Sciatic nerve (tissue), 2 donors: ENCODE data around the gene CYB561. TPM values are rescaled to one million over a fixed set of nuclear protein-coding genes. Genes with fewer than 3 reads are reported as not detected.
"Not testable (repeated sequence)": the region's sequence is repeated elsewhere in the genome, so short reads cannot be mapped to it uniquely, and the experiment has no call there.

ENCODE experiments used
- ATAC-seq: fragments of 200-7000 bp; cut with Tn5 transposase; one replicate; pipeline ENCODE4 v1.9.1; 2020; ENCODE audit warnings: mild to moderate bottlenecking, moderate library complexity
- DNase-seq: peaks from one replicate; pipeline ENCODE4 v3.0.0-alpha.2; 2020; ENCODE audit warnings: low spot score
- intact Hi-C: fragments of 100-400 bp; cut with DNase I; formaldehyde crosslinking; loops from one replicate; pipeline ENCODE4 v1.14.2; 2022
- total RNA-seq: library from RNA; stranded (reverse); fragmentation: NEBNext Ultra II Directional; extraction: Animal tissue kit (Norgen Biotek cat#: 25700); gene quantifications from one replicate; pipeline ENCODE4 v1.2.1, GENCODE V29; 2021
- donor health status: DM: no; HTN: no; CAD: no.
- donor health status: DM: no; HTN: no; CAD: no.

The CYB561 gene
- total RNA-seq, 1 donor from 2014 or later = 24.7 TPM

GRCh38 chr17:63455417-63455816 is 9.3 kb upstream of the CYB561 start:
- ATAC-seq (no peak), DNase-seq (no peak)
- intact Hi-C loops = no loop called here

GRCh38 chr17:63454915-63455314 is 8.8 kb upstream of the CYB561 start:
- DNase-seq (no peak), ATAC-seq (peak; percentile 40)
- intact Hi-C loops = no loop called here

- DNase-seq, ATAC-seq, intact Hi-C loops: not testable (repeated sequence)
These were observed 8.3 kb upstream of the CYB561 start for GRCh38 chr17:63454357-63454756.

GRCh38 chr17:63452962-63453551 is 7.0 kb upstream of the CYB561 start:
- DNase-seq (no peak), ATAC-seq (no peak)
- intact Hi-C loops = no loop called here

- DNase-seq (no peak), ATAC-seq (no peak)
- intact Hi-C loops = no loop called here
These were observed 6.2 kb upstream of the CYB561 start for GRCh38 chr17:63452046-63452961.

GRCh38 chr17:63451150-63451549 is 5.0 kb upstream of the CYB561 start:
- DNase-seq (no peak), ATAC-seq (no peak)
- intact Hi-C loops = no loop called here

- intact Hi-C loops = no loop called here
- no peak for DNase-seq
- no peak for ATAC-seq
These were observed 4.4 kb upstream of the CYB561 start for GRCh38 chr17:63450551-63450950.

- ATAC-seq = no peak
- intact Hi-C loops = no loop called here
- no peak for DNase-seq
These were observed 2.5 kb upstream of the CYB561 start for GRCh38 chr17:63448655-63449054.

GRCh38 chr17:63447471-63448009 is 1.4 kb upstream of the CYB561 start:
- ATAC-seq (peak; percentile 9), DNase-seq (no peak)
- intact Hi-C loops = no loop called here

- peak; percentile 82 for DNase-seq
- ATAC-seq = peak; percentile 81
- intact Hi-C loops = no loop called here
These were observed 806 bp upstream of the CYB561 start for GRCh38 chr17:63446753-63447470.

- DNase-seq (no peak), ATAC-seq (no peak)
- intact Hi-C loops = no loop called here
These were observed 544 bp downstream of the CYB561 start for GRCh38 chr17:63445571-63445953.

- ATAC-seq = no peak
- no peak for DNase-seq
- intact Hi-C loops = no loop called here
These were observed 1.0 kb downstream of the CYB561 start for GRCh38 chr17:63445065-63445464.

- DNase-seq (no peak), ATAC-seq (no peak)
- intact Hi-C loops = no loop called here
These were observed 1.6 kb downstream of the CYB561 start for GRCh38 chr17:63444457-63444856.

- intact Hi-C loops = no loop called here
- no peak for ATAC-seq
- no peak for DNase-seq
These were observed 3.1 kb downstream of the CYB561 start for GRCh38 chr17:63443053-63443452.

- ATAC-seq = no peak
- no peak for DNase-seq
- intact Hi-C loops = no loop called here
These were observed 3.5 kb downstream of the CYB561 start for GRCh38 chr17:63442549-63443035.

GRCh38 chr17:63442074-63442473 is 4.0 kb downstream of the CYB561 start:
- ATAC-seq = no peak
- intact Hi-C loops = no loop called here
- no peak for DNase-seq

- ATAC-seq (no peak), DNase-seq (no peak)
- intact Hi-C loops = no loop called here
These were observed 4.5 kb downstream of the CYB561 start for GRCh38 chr17:63441654-63442053.

- DNase-seq (no peak), ATAC-seq (no peak)
- intact Hi-C loops = no loop called here
These were observed 5.3 kb downstream of the CYB561 start for GRCh38 chr17:63440770-63441335.

GRCh38 chr17:63440127-63440769 is 5.9 kb downstream of the CYB561 start:
- DNase-seq (no peak), ATAC-seq (no peak)
- intact Hi-C loops = no loop called here
